Measurements from ENCODE around the gene YBEY.

The YBEY gene

DNA sequence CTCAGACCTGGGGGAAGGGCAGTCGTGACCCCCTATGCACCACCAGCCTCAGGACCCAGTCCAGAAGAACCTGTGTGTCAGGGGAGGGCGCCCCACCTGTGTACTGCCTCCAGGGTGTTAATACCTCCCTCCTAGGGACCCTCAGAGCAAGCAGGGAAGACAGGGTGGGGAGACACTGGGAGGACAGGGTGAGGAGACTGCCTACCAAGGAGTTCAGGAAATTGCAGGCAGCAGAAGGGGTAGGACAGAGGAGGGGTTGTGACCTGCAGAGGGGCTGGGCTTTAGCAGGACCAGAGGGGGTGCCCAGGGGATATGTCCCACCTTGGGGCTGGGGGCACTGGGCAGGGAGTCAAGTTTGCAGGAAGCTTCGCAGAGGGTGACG is 32.3 kb downstream of the YBEY start:
- CTCF ChIA-PET, result no interaction called here
- POLR2A ChIA-PET, result interaction anchor here (2.1 kb wide), 1 partner anchor 17 kb away, joined by 5 read pairs; no protein-coding TSS in a partner anchor
- peak; percentile 33; the same call in 1 of the 2 replicates for TF ChIP-seq GLIS2 (tag by site-specific recombination; IDR thresholded peaks at IDR 0.05)
- TF ChIP-seq ZIC2 (tag by site-specific recombination; IDR thresholded peaks at IDR 0.05), result peak; percentile 34; the same call in 1 of the 2 replicates
- TF ChIP-seq, protein P1, sequence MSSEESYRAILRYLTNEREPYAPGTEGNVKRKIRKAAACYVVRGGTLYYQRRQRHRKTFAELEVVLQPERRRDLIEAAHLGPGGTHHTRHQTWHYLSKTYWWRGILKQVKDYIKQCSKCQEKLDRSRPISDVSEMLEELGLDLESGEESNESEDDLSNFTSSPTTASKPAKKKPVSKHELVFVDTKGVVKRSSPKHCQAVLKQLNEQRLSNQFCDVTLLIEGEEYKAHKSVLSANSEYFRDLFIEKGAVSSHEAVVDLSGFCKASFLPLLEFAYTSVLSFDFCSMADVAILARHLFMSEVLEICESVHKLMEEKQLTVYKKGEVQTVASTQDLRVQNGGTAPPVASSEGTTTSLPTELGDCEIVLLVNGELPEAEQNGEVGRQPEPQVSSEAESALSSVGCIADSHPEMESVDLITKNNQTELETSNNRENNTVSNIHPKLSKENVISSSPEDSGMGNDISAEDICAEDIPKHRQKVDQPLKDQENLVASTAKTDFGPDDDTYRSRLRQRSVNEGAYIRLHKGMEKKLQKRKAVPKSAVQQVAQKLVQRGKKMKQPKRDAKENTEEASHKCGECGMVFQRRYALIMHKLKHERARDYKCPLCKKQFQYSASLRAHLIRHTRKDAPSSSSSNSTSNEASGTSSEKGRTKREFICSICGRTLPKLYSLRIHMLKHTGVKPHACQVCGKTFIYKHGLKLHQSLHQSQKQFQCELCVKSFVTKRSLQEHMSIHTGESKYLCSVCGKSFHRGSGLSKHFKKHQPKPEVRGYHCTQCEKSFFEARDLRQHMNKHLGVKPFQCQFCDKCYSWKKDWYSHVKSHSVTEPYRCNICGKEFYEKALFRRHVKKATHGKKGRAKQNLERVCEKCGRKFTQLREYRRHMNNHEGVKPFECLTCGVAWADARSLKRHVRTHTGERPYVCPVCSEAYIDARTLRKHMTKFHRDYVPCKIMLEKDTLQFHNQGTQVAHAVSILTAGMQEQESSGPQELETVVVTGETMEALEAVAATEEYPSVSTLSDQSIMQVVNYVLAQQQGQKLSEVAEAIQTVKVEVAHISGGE (tag by site-specific recombination; conservative IDR thresholded peaks at IDR 0.05; ENCODE audit: low read depth), result no peak

DNA sequence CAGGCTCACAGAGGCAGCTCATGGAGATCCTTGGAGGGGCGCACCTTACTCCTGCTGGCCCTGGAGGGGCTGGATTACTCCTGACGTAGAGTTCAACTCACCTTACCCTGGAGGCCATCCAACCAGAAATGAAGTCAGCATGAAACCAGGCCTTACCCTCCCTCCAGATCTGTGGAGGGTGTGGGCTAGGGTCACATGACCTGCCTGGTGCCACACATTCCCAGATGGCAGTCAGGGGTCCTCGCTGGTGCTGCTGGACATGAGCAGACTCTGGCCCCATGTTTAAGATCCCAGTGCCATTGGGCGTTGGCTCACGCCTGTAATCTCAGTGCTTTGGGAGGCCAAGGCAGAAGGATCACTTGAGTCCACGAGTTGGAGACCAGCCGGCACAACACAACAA is 33.0 kb downstream of the YBEY start:
- no peak overlapping the region for H3K4me3 ChIP-seq (ENCODE audit: low read depth, low read length)
- H3K4me1 ChIP-seq (ENCODE audit: control insufficient read depth, insufficient read depth, low read length), result peaks cover 10% of the 10 kb centered on the region
- no peak for TF ChIP-seq ZNF473 (tag by site-specific recombination; IDR thresholded peaks at IDR 0.05)
- TF ChIP-seq, protein P2, sequence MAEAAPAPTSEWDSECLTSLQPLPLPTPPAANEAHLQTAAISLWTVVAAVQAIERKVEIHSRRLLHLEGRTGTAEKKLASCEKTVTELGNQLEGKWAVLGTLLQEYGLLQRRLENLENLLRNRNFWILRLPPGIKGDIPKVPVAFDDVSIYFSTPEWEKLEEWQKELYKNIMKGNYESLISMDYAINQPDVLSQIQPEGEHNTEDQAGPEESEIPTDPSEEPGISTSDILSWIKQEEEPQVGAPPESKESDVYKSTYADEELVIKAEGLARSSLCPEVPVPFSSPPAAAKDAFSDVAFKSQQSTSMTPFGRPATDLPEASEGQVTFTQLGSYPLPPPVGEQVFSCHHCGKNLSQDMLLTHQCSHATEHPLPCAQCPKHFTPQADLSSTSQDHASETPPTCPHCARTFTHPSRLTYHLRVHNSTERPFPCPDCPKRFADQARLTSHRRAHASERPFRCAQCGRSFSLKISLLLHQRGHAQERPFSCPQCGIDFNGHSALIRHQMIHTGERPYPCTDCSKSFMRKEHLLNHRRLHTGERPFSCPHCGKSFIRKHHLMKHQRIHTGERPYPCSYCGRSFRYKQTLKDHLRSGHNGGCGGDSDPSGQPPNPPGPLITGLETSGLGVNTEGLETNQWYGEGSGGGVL (tag by site-specific recombination; IDR thresholded peaks at IDR 0.05), result no peak
- no peak for TF ChIP-seq ZBTB8A (tag by site-specific recombination; IDR thresholded peaks at IDR 0.05)
- no peak for TF ChIP-seq ZXDB (tag by site-specific recombination; IDR thresholded peaks at IDR 0.05)
- peak; percentile 72 for TF ChIP-seq ZNF600 (tag by site-specific recombination; IDR thresholded peaks at IDR 0.05)
- TF ChIP-seq ZNF426 (tag by site-specific recombination; IDR thresholded peaks at IDR 0.05), result no peak
- TF ChIP-seq, protein P3, sequence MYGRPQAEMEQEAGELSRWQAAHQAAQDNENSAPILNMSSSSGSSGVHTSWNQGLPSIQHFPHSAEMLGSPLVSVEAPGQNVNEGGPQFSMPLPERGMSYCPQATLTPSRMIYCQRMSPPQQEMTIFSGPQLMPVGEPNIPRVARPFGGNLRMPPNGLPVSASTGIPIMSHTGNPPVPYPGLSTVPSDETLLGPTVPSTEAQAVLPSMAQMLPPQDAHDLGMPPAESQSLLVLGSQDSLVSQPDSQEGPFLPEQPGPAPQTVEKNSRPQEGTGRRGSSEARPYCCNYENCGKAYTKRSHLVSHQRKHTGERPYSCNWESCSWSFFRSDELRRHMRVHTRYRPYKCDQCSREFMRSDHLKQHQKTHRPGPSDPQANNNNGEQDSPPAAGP (tag by site-specific recombination; IDR thresholded peaks at IDR 0.05), result peak; percentile 62
- no peak for TF ChIP-seq EGR2 (tag by site-specific recombination; IDR thresholded peaks at IDR 0.05; ENCODE audit: low read depth)
- TF ChIP-seq, protein P4, sequence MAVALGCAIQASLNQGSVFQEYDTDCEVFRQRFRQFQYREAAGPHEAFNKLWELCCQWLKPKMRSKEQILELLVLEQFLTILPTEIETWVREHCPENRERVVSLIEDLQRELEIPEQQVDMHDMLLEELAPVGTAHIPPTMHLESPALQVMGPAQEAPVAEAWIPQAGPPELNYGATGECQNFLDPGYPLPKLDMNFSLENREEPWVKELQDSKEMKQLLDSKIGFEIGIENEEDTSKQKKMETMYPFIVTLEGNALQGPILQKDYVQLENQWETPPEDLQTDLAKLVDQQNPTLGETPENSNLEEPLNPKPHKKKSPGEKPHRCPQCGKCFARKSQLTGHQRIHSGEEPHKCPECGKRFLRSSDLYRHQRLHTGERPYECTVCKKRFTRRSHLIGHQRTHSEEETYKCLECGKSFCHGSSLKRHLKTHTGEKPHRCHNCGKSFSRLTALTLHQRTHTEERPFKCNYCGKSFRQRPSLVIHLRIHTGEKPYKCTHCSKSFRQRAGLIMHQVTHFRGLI (tag by site-specific recombination; IDR thresholded peaks at IDR 0.05), result no peak
- TF ChIP-seq ZNF76 (tag by site-specific recombination; IDR thresholded peaks at IDR 0.05; ENCODE audit: borderline replicate concordance, low read depth), result no peak
- TF ChIP-seq, protein P5, sequence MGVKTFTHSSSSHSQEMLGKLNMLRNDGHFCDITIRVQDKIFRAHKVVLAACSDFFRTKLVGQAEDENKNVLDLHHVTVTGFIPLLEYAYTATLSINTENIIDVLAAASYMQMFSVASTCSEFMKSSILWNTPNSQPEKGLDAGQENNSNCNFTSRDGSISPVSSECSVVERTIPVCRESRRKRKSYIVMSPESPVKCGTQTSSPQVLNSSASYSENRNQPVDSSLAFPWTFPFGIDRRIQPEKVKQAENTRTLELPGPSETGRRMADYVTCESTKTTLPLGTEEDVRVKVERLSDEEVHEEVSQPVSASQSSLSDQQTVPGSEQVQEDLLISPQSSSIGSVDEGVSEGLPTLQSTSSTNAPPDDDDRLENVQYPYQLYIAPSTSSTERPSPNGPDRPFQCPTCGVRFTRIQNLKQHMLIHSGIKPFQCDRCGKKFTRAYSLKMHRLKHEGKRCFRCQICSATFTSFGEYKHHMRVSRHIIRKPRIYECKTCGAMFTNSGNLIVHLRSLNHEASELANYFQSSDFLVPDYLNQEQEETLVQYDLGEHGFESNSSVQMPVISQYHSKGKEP (tag by site-specific recombination; IDR thresholded peaks at IDR 0.05), result no peak
- no peak for TF ChIP-seq SCRT1 (tag by site-specific recombination; IDR thresholded peaks at IDR 0.05; ENCODE audit: borderline replicate concordance)
- no peak for TF ChIP-seq ZSCAN23 (tag by site-specific recombination; IDR thresholded peaks at IDR 0.05)
- TF ChIP-seq ZNF707 (tag by site-specific recombination; IDR thresholded peaks at IDR 0.05), result no peak
- peak; percentile 96 for TF ChIP-seq ZNF121 (tag by site-specific recombination; IDR thresholded peaks at IDR 0.05)
- TF ChIP-seq, protein P6, sequence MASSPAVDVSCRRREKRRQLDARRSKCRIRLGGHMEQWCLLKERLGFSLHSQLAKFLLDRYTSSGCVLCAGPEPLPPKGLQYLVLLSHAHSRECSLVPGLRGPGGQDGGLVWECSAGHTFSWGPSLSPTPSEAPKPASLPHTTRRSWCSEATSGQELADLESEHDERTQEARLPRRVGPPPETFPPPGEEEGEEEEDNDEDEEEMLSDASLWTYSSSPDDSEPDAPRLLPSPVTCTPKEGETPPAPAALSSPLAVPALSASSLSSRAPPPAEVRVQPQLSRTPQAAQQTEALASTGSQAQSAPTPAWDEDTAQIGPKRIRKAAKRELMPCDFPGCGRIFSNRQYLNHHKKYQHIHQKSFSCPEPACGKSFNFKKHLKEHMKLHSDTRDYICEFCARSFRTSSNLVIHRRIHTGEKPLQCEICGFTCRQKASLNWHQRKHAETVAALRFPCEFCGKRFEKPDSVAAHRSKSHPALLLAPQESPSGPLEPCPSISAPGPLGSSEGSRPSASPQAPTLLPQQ (tag by site-specific recombination; IDR thresholded peaks at IDR 0.05), result no peak
- TF ChIP-seq ZNF248 (tag by site-specific recombination; IDR thresholded peaks at IDR 0.05), result no peak
- TF ChIP-seq ZNF416 (tag by site-specific recombination; IDR thresholded peaks at IDR 0.05), result no peak
- no peak for TF ChIP-seq ZNF843 (tag by site-specific recombination; IDR thresholded peaks at IDR 0.05)
- TF ChIP-seq PRDM1 (tag by site-specific recombination; IDR thresholded peaks at IDR 0.05), result no peak
- no peak for TF ChIP-seq HOXC10 (CRISPR knock-in tag; IDR thresholded peaks at IDR 0.05)
- POLR2A ChIA-PET, result interaction anchor here (1.3 to 1.6 kb wide), 2 partner anchors 38 to 316 kb away, joined by 3 to 4 read pairs; partner anchors contain the start of gene PRMT2
- peak overlapping the region; percentile 11; the same call in 1 of the 2 replicates for H3K27ac ChIP-seq (ENCODE audit: extremely low read depth, low read depth, low read length)
- no peaks in the 10 kb centered on the region for H3K9me3 ChIP-seq (ENCODE audit: control insufficient read depth, insufficient read depth, low read depth, low read length)
- peaks cover 22 to 55% of the 10 kb centered on the region in 2 experiments; a peak in 2 of 3 replicates for H3K36me3 ChIP-seq (ENCODE audit: control insufficient read depth in 2 of 2, insufficient read depth in 1 of 2, low read length in 2 of 2)
- CTCF ChIA-PET, result no interaction called here

More for the DNA sequence above, 32.3 kb downstream of the YBEY start:
- Histone ChIP-seq H3K4me1 (ENCODE audit: control insufficient read depth, insufficient read depth, low read length) (peaks cover 10% of the 10 kb centered on the region), H3K36me3 (ENCODE audit: control insufficient read depth in 2 of 2, insufficient read depth in 1 of 2, low read length in 2 of 2) (peaks cover 30 to 62% of the 10 kb centered on the region in 2 experiments; a peak in 2 of 3 replicates), H3K9me3 (ENCODE audit: control insufficient read depth, insufficient read depth, low read depth, low read length) (no peaks in the 10 kb centered on the region), H3K27ac (ENCODE audit: extremely low read depth, low read depth, low read length) (no peak overlapping the region), H3K4me3 (ENCODE audit: low read depth, low read length) (no peak overlapping the region)
